Activated T-cell treated with anti-CD3 and anti-CD28 coated beads, Interleukin-2, amount 50 U/mL, for 4 hours (primary cell): ENCODE measurements around the gene NPVF. TPM values are rescaled to one million over a fixed set of nuclear protein-coding genes. Genes with fewer than 3 reads are reported as not detected.
A peak's percentile ranks its signal among the peaks of the same experiment; 100 is the strongest.

Experiments
- ATAC-seq, 2 donors: fragments of 200-7000 bp; cut with Tn5 transposase; one replicate each; pipeline ENCODE4 v1.10.0; 2021
- DNase-seq: peaks from one replicate; pipeline ENCODE4 v3.0.0-alpha.2; 2020
- H3K27me3 Mint-ChIP-seq: one replicate; pipeline ENCODE4 v1.8.0; 2021; ENCODE audit warnings: low read depth, mixed read lengths
- H3K36me3 Mint-ChIP-seq: one replicate; pipeline ENCODE4 v1.8.0; 2022; ENCODE audit warnings: mixed read lengths; ENCODE audit not compliant: insufficient read depth
- H3K4me1 Mint-ChIP-seq: one replicate; pipeline ENCODE4 v1.8.0; 2021; ENCODE audit warnings: low read depth, mixed read lengths
- H3K4me3 Mint-ChIP-seq: one replicate; pipeline ENCODE4 v1.8.0; 2021; ENCODE audit warnings: mild to moderate bottlenecking, moderate library complexity, mixed read lengths
- H3K9me3 Mint-ChIP-seq: one replicate; pipeline ENCODE4 v1.8.0; 2021; ENCODE audit warnings: mixed read lengths
- total RNA-seq, 3 donors: library from RNA; stranded (reverse); gene quantifications; one replicate each; pipeline ENCODE4 v1.2.1, GENCODE V29; 2021

NPVF gene
- not detected for total RNA-seq

- ATAC-seq: no peak
- Mint-ChIP-seq H3K4me1 (no peaks in the 10 kb centered on the region), H3K9me3 (no peaks in the 10 kb centered on the region), H3K36me3 (no peaks in the 10 kb centered on the region), H3K27me3 (peaks cover 37% of the 10 kb centered on the region), H3K4me3 (no peak within 1 kb of the TSS)
- no peak for DNase-seq
Measured at GRCh38 chr7:25228386-25228785, at the start of gene NPVF. TSS of gene NPVF (minus strand) at chr7:25228486. CDS start at chr7:25228439, 47 bp downstream.

GRCh38 chr7:25272265-25272664, 44.0 kb upstream of the NPVF start:
- Mint-ChIP-seq H3K36me3 (no peaks in the 10 kb centered on the region), H3K4me1 (no peaks in the 10 kb centered on the region), H3K4me3 (no peak overlapping the region), H3K9me3 (no peaks in the 10 kb centered on the region), H3K27me3 (peaks cover 3% of the 10 kb centered on the region)
- DNase-seq (no peak), ATAC-seq (no peak)

GRCh38 chr7:25263337-25263736, 35.1 kb upstream of the NPVF start:
- Mint-ChIP-seq H3K27me3 (peaks cover 2% of the 10 kb centered on the region), H3K9me3 (no peaks in the 10 kb centered on the region), H3K4me3 (no peak overlapping the region), H3K36me3 (no peaks in the 10 kb centered on the region), H3K4me1 (peaks cover 27% of the 10 kb centered on the region)
- ATAC-seq (no peak), DNase-seq (no peak)

- DNase-seq (no peak), ATAC-seq (no peak)
- H3K27me3 Mint-ChIP-seq: peaks cover 2% of the 10 kb centered on the region
- no peaks in the 10 kb centered on the region for H3K36me3 Mint-ChIP-seq
- H3K4me1 Mint-ChIP-seq: peaks cover 27% of the 10 kb centered on the region
- H3K9me3 Mint-ChIP-seq: no peaks in the 10 kb centered on the region
- no peak overlapping the region for H3K4me3 Mint-ChIP-seq
Measured at GRCh38 chr7:25262586-25262985, 34.3 kb upstream of the NPVF start.

- Mint-ChIP-seq H3K4me3 (peak overlapping the region; percentile 71), H3K4me1 (peaks cover 27% of the 10 kb centered on the region), H3K9me3 (no peaks in the 10 kb centered on the region), H3K36me3 (no peaks in the 10 kb centered on the region), H3K27me3 (peaks cover 2% of the 10 kb centered on the region)
- ATAC-seq (no peak), DNase-seq (no peak)
Measured at GRCh38 chr7:25261545-25262140, 33.4 kb upstream of the NPVF start.

- Mint-ChIP-seq H3K27me3 (peaks cover 2% of the 10 kb centered on the region), H3K36me3 (no peaks in the 10 kb centered on the region), H3K4me1 (peaks cover 27% of the 10 kb centered on the region), H3K9me3 (no peaks in the 10 kb centered on the region), H3K4me3 (peak overlapping the region; percentile 71)
- peak; percentile 69 to 81 for ATAC-seq
- DNase-seq: no peak
Measured at GRCh38 chr7:25260862-25261494, 32.7 kb upstream of the NPVF start.

GRCh38 chr7:25259487-25260243, 31.4 kb upstream of the NPVF start:
- no peaks in the 10 kb centered on the region for H3K36me3 Mint-ChIP-seq
- peaks cover 27% of the 10 kb centered on the region for H3K4me1 Mint-ChIP-seq
- DNase-seq (peak; percentile 44), ATAC-seq (peak; percentile 80 to 88)
- H3K9me3 Mint-ChIP-seq: no peaks in the 10 kb centered on the region
- peak overlapping the region; percentile 8 for H3K4me3 Mint-ChIP-seq
- H3K27me3 Mint-ChIP-seq: peaks cover 2% of the 10 kb centered on the region

- ATAC-seq: no peak
- peaks cover 18% of the 10 kb centered on the region for H3K4me1 Mint-ChIP-seq
- no peak for DNase-seq
- H3K27me3 Mint-ChIP-seq: peaks cover 2% of the 10 kb centered on the region
- H3K4me3 Mint-ChIP-seq: no peak overlapping the region
- H3K9me3 Mint-ChIP-seq: no peaks in the 10 kb centered on the region
- no peaks in the 10 kb centered on the region for H3K36me3 Mint-ChIP-seq
Measured at GRCh38 chr7:25256333-25256819, 28.1 kb upstream of the NPVF start.

- Mint-ChIP-seq H3K27me3 (peaks cover 2% of the 10 kb centered on the region), H3K9me3 (no peaks in the 10 kb centered on the region), H3K36me3 (no peaks in the 10 kb centered on the region), H3K4me1 (peaks cover 12% of the 10 kb centered on the region), H3K4me3 (no peak overlapping the region)
- DNase-seq: no peak
- ATAC-seq: no peak
Measured at GRCh38 chr7:25255611-25256332, 27.5 kb upstream of the NPVF start.

- Mint-ChIP-seq H3K4me3 (no peak overlapping the region), H3K4me1 (peaks cover 2% of the 10 kb centered on the region), H3K9me3 (no peaks in the 10 kb centered on the region), H3K27me3 (peaks cover 5% of the 10 kb centered on the region), H3K36me3 (no peaks in the 10 kb centered on the region)
- ATAC-seq (no peak), DNase-seq (no peak)
Measured at GRCh38 chr7:25254604-25255003, 26.3 kb upstream of the NPVF start.

- no peak for ATAC-seq
- Mint-ChIP-seq H3K4me3 (no peak overlapping the region), H3K27me3 (peaks cover 5% of the 10 kb centered on the region), H3K36me3 (no peaks in the 10 kb centered on the region), H3K4me1 (no peaks in the 10 kb centered on the region), H3K9me3 (no peaks in the 10 kb centered on the region)
- no peak for DNase-seq
Measured at GRCh38 chr7:25253714-25254113, 25.4 kb upstream of the NPVF start.

- DNase-seq: no peak
- ATAC-seq: no peak
- H3K9me3 Mint-ChIP-seq: no peaks in the 10 kb centered on the region
- no peaks in the 10 kb centered on the region for H3K4me1 Mint-ChIP-seq
- H3K4me3 Mint-ChIP-seq: no peak overlapping the region
- peaks cover 8% of the 10 kb centered on the region for H3K27me3 Mint-ChIP-seq
- no peaks in the 10 kb centered on the region for H3K36me3 Mint-ChIP-seq
Measured at GRCh38 chr7:25250386-25250785, 22.1 kb upstream of the NPVF start.

- H3K27me3 Mint-ChIP-seq: peaks cover 8% of the 10 kb centered on the region
- no peak for ATAC-seq
- H3K4me3 Mint-ChIP-seq: no peak overlapping the region
- DNase-seq: no peak
- no peaks in the 10 kb centered on the region for H3K9me3 Mint-ChIP-seq
- no peaks in the 10 kb centered on the region for H3K4me1 Mint-ChIP-seq
- H3K36me3 Mint-ChIP-seq: no peaks in the 10 kb centered on the region
Measured at GRCh38 chr7:25249772-25250171, 21.5 kb upstream of the NPVF start.

GRCh38 chr7:25246306-25246705, 18.0 kb upstream of the NPVF start:
- no peak for ATAC-seq
- H3K9me3 Mint-ChIP-seq: no peaks in the 10 kb centered on the region
- peaks cover 8% of the 10 kb centered on the region for H3K27me3 Mint-ChIP-seq
- no peak for DNase-seq
- no peak overlapping the region for H3K4me3 Mint-ChIP-seq
- H3K36me3 Mint-ChIP-seq: no peaks in the 10 kb centered on the region
- no peaks in the 10 kb centered on the region for H3K4me1 Mint-ChIP-seq
